ENCODE measurements around the gene TRPM8. TPM values are rescaled to one million over a fixed set of nuclear protein-coding genes. Genes with fewer than 3 reads are reported as not detected.
"Not testable (repeated sequence)": the region's sequence is repeated elsewhere in the genome, so short reads cannot be mapped to it uniquely, and the experiment has no call there.

The TRPM8 gene
- total RNA-seq, 2 donors from 2014 or later = not detected

DNA sequence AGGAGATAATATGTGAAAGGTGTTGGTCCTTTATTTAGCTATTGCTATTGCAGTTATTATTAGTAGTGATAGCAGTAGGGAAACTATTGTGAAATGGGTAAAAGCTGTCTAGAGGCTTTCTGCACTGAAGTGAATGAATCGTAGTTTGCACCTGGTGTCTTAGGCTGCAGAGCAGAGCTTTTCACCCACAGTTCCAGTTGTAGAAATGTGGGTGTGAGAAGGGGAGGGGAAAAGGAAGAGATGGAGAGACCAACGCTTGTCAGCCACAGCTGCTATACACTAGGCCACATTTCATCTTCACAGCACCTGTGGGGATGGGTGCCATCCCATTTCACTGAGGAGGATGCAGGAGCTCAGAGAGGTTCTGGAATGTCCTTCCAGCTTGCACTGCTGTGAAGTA, 50.0 kb downstream of the TRPM8 start:
- TF ChIP-seq, protein P1, sequence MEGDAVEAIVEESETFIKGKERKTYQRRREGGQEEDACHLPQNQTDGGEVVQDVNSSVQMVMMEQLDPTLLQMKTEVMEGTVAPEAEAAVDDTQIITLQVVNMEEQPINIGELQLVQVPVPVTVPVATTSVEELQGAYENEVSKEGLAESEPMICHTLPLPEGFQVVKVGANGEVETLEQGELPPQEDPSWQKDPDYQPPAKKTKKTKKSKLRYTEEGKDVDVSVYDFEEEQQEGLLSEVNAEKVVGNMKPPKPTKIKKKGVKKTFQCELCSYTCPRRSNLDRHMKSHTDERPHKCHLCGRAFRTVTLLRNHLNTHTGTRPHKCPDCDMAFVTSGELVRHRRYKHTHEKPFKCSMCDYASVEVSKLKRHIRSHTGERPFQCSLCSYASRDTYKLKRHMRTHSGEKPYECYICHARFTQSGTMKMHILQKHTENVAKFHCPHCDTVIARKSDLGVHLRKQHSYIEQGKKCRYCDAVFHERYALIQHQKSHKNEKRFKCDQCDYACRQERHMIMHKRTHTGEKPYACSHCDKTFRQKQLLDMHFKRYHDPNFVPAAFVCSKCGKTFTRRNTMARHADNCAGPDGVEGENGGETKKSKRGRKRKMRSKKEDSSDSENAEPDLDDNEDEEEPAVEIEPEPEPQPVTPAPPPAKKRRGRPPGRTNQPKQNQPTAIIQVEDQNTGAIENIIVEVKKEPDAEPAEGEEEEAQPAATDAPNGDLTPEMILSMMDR (IDR thresholded peaks at IDR 0.05) = no peak
- no peak for DNase-seq (ENCODE audit: low spot score)
- Histone ChIP-seq H3K4me3 (no peak overlapping the region), H3K27ac (no peak overlapping the region), H3K4me1 (ENCODE audit: control insufficient read depth in 1 of 2, low read depth in 2 of 2) (no peaks in the 10 kb centered on the region), H3K27me3 (replicated peaks; ENCODE audit: insufficient read depth) (no peaks in the 10 kb centered on the region), H3K9me3 (no peaks in the 10 kb centered on the region), H3K36me3 (no peaks in the 10 kb centered on the region)
- no peak for ATAC-seq (ENCODE audit: insufficient number of reproducible peaks, low FRiP score, low read depth)

DNA sequence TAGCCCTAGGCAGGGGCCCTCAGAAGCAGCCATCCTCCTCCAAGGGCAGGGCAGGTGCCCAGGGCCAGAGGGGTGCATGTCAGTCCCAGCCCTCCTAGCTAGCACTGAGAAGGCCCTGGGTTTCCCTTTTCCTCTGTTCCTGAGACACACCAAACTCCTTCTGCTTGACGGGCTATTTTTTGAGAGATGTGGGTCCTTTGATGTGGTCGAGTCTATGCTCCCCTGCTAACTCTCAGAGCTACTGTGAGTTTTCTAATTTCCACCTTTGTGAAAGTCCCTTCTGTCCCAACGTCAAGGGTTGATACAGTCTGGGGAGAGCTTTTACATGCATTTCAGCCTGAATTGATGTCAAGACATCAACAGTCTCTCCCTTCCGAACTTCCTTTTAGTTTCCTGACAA, 51.4 kb downstream of the TRPM8 start:
- H3K36me3 ChIP-seq = no peaks in the 10 kb centered on the region
- ATAC-seq (ENCODE audit: insufficient number of reproducible peaks, low FRiP score, low read depth) (no peak), DNase-seq (ENCODE audit: low spot score) (no peak)
- H3K9me3 ChIP-seq = no peaks in the 10 kb centered on the region
- H3K27me3 ChIP-seq (replicated peaks; ENCODE audit: insufficient read depth) = no peaks in the 10 kb centered on the region
- H3K4me1 ChIP-seq (ENCODE audit: control insufficient read depth in 1 of 2, low read depth in 2 of 2) = no peaks in the 10 kb centered on the region
- TF ChIP-seq, protein P1 (IDR thresholded peaks at IDR 0.05) = no peak
- no peak overlapping the region for H3K4me3 ChIP-seq
- no peak overlapping the region for H3K27ac ChIP-seq

DNA sequence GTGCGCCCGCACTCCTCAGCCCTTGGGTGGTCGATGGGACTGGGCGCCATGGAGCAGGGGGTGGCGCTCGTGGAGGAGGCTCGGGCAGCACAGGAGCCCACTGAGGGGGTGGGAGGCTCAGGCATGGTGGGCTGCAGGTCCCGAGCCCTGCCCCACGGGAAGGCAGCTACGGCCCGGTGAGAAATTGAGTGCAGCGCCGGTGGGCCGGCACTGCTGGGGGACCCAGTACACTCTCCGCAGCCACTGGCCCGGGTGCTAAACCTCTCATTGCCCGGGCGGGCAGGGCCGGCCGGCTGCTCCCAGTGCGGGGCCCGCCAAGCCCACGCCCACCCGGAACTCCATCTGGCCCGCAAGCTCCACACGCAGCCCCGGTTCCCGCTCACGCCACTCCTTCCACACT, 55.3 kb downstream of the TRPM8 start:
- H3K4me1 ChIP-seq (ENCODE audit: control insufficient read depth in 1 of 2, low read depth in 2 of 2); H3K9me3 ChIP-seq; DNase-seq (ENCODE audit: low spot score); ATAC-seq (ENCODE audit: insufficient number of reproducible peaks, low FRiP score, low read depth); H3K27ac ChIP-seq; H3K27me3 ChIP-seq (replicated peaks; ENCODE audit: insufficient read depth); H3K36me3 ChIP-seq; H3K4me3 ChIP-seq: not testable (repeated sequence)

DNA sequence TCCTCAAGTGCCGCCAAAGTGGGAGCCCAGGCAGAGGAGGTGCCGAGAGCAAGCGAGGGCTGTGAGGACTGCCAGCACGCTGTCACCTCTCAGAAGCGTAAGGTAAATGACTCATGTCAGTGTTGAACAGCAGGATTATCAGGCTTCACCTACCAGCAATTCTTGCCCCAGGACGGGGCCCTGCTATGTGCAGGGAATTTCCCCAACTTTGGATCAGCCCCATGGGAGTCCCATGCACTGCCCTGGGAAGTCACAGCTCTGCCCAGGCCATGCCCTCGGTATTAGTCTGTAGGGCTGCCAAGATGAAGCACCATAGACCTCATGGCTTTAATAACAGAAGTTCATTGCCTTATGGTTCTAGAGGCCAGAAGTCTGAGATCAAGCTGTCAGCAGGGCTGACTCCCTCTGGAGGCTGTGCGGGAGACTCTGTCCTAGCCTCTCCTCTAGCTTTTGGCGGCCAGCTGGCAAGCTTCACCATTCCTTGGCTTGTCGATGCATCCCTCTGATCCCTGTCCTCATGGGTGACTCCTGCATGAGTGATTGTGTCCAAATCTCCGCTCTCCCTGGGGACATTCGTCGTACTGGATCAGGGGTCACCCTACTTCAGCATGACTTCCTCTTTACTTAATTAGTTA, 55.9 kb downstream of the TRPM8 start:
- no peaks in the 10 kb centered on the region for H3K4me1 ChIP-seq (ENCODE audit: control insufficient read depth in 1 of 2, low read depth in 2 of 2)
- no peaks in the 10 kb centered on the region for H3K27me3 ChIP-seq (replicated peaks; ENCODE audit: insufficient read depth)
- no peak overlapping the region for H3K27ac ChIP-seq
- TF ChIP-seq, protein P1 (IDR thresholded peaks at IDR 0.05) = no peak
- H3K9me3 ChIP-seq = no peaks in the 10 kb centered on the region
- no peak overlapping the region for H3K4me3 ChIP-seq
- DNase-seq (ENCODE audit: low spot score) (no peak), ATAC-seq (ENCODE audit: insufficient number of reproducible peaks, low FRiP score, low read depth) (no peak)
- no peaks in the 10 kb centered on the region for H3K36me3 ChIP-seq

DNA sequence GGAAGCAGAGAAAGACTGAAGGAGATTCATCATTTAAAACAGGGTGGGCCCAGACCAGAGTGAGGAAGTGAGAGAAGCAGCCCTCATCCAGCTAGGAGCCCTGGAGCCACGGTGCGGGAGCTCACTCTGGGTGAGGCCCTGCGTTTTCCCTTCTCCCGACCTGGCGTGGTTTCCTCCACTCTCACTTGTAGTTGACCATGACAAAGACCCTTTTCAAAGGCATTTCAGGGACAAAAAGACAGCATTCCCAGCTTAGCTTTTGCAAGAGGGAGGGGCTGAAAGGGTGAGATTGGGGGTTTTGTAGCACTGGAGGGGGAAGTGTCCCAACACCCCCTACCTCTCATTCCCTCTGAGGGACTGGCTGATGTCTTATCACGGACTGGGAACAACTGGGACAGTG, 56.6 kb downstream of the TRPM8 start:
- H3K27ac ChIP-seq = no peak overlapping the region
- H3K4me1 ChIP-seq (ENCODE audit: control insufficient read depth in 1 of 2, low read depth in 2 of 2) = no peaks in the 10 kb centered on the region
- H3K4me3 ChIP-seq = no peak overlapping the region
- no peaks in the 10 kb centered on the region for H3K36me3 ChIP-seq
- no peaks in the 10 kb centered on the region for H3K9me3 ChIP-seq
- ATAC-seq (ENCODE audit: insufficient number of reproducible peaks, low FRiP score, low read depth) (no peak), DNase-seq (ENCODE audit: low spot score) (no peak)
- no peaks in the 10 kb centered on the region for H3K27me3 ChIP-seq (replicated peaks; ENCODE audit: insufficient read depth)
- TF ChIP-seq, protein P1 (IDR thresholded peaks at IDR 0.05) = no peak

DNA sequence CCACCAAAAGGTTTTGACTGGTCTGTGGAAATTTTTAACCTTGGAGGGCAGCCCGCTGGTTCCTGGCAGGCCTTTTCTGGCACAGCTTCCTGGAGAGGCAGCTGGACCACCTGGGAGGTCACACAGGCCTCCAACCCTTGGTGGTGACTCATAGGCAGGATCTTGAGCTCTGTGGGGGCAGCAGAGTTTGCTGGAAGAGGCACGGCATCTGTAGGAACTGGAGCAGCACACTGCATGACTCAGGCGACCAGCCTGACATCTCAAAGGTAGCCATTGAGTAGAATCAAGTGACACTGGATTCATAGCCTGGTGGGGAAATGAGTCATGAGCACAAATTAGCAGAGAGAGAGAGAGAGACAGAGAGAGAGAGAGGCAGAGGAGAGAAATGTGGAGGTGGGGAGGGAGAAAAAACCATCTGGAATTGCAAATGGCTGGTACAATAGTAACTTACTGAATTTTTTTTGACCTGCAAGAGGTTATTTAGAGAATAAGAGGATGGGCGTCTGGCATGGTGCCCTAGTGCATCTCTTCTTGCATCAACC, 57.4 kb downstream of the TRPM8 start:
- Histone ChIP-seq H3K9me3 (no peaks in the 10 kb centered on the region), H3K36me3 (no peaks in the 10 kb centered on the region), H3K4me3 (no peak overlapping the region), H3K27ac (no peak overlapping the region), H3K4me1 (ENCODE audit: control insufficient read depth in 1 of 2, low read depth in 2 of 2) (no peaks in the 10 kb centered on the region), H3K27me3 (replicated peaks; ENCODE audit: insufficient read depth) (no peaks in the 10 kb centered on the region)
- no peak for ATAC-seq (ENCODE audit: insufficient number of reproducible peaks, low FRiP score, low read depth)
- no peak for DNase-seq (ENCODE audit: low spot score)
- TF ChIP-seq, protein P1 (IDR thresholded peaks at IDR 0.05) = no peak

All from thoracic aorta (tissue), 2 donors.